Measurements from ENCODE around the gene CAPZB.

DNA sequence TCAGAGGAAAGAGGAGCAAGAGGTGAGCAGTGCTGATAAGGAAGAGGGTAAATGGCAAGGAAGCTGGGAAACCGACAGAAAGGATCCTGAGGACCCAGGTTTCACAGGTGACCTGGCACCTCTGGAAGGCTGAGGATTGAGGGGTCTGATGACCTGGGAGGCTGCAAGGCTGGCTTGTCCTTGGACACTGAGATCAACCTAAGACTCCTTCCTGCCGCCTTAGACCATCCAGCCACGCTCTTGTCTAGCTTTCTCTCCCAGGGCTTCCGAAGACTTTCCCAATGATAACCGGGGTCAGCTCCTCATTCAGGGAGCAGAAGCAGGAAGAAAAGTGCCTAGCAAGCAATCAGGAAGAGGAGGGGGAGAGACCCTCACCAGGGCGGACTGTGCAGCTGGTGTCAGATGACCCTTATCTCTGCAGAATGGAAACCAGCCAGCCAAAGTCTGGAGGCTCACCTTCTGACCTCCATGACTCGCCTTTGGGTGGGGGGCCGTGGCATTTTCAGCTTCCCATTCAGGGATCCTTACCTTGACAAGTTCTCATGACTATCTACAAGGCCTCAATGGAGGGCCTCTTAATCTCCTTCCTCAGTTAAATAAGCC, 77.7 kb downstream of the CAPZB start:
- TF ChIP-seq EP300 (IDR thresholded peaks at IDR 0.05): no peak
- TF ChIP-seq, protein P1, sequence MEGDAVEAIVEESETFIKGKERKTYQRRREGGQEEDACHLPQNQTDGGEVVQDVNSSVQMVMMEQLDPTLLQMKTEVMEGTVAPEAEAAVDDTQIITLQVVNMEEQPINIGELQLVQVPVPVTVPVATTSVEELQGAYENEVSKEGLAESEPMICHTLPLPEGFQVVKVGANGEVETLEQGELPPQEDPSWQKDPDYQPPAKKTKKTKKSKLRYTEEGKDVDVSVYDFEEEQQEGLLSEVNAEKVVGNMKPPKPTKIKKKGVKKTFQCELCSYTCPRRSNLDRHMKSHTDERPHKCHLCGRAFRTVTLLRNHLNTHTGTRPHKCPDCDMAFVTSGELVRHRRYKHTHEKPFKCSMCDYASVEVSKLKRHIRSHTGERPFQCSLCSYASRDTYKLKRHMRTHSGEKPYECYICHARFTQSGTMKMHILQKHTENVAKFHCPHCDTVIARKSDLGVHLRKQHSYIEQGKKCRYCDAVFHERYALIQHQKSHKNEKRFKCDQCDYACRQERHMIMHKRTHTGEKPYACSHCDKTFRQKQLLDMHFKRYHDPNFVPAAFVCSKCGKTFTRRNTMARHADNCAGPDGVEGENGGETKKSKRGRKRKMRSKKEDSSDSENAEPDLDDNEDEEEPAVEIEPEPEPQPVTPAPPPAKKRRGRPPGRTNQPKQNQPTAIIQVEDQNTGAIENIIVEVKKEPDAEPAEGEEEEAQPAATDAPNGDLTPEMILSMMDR (IDR thresholded peaks at IDR 0.05): no peak

Data from sigmoid colon (tissue), 4 donors.